NCI-H1694 treated with DMSO at 0.1 percent for 48 hours (cell line): ENCODE results near the gene TMEM190.
"Not testable (repeated sequence)": the region's sequence is repeated elsewhere in the genome, so short reads cannot be mapped to it uniquely, and the experiment has no call there.

Experiments
- DNase-seq: peaks from one replicate; lab custom pipeline; 2025; lab: John Stamatoyannopoulos, UW

TMEM190 gene

GRCh38 chr19:55376241-55376933, at the start of gene TMEM190:
Gene TMEM190 (plus strand): TSS chr19:55376826. CDS start chr19:55376854, 28 bp downstream.
- DNase-seq = no peak

- not testable (repeated sequence) for DNase-seq
These were observed 47.8 kb upstream of the TMEM190 start for GRCh38 chr19:55328774-55329318.

- not testable (repeated sequence) for DNase-seq
These were observed 46.8 kb upstream of the TMEM190 start for GRCh38 chr19:55329791-55330190.

GRCh38 chr19:55333870-55334269, 42.8 kb upstream of the TMEM190 start:
- no peak for DNase-seq

- DNase-seq = no peak
These were observed 40.5 kb upstream of the TMEM190 start for GRCh38 chr19:55336101-55336500.

- peak; percentile 100 for DNase-seq
These were observed 37.3 kb upstream of the TMEM190 start, which contains the start of gene KMT5C for GRCh38 chr19:55339105-55339888. Gene KMT5C (plus strand): TSS chr19:55339876. CDS start chr19:55341937, 2,061 bp downstream.

GRCh38 chr19:55339889-55340783, 36.5 kb upstream of the TMEM190 start:
- no peak for DNase-seq

- no peak for DNase-seq
These were observed 35.9 kb upstream of the TMEM190 start for GRCh38 chr19:55340784-55341147.

GRCh38 chr19:55341171-55341588, 35.4 kb upstream of the TMEM190 start:
- DNase-seq = peak; percentile 32

- DNase-seq = no peak
These were observed 34.8 kb upstream of the TMEM190 start for GRCh38 chr19:55341595-55342531.

GRCh38 chr19:55344444-55344843, 32.2 kb upstream of the TMEM190 start:
- peak; percentile 17 for DNase-seq

GRCh38 chr19:55345101-55345817, 31.4 kb upstream of the TMEM190 start:
- no peak for DNase-seq

- no peak for DNase-seq
These were observed 30.6 kb upstream of the TMEM190 start for GRCh38 chr19:55345818-55346724.

- no peak for DNase-seq
These were observed 29.7 kb upstream of the TMEM190 start for GRCh38 chr19:55346725-55347441.

GRCh38 chr19:55347442-55348009, 29.1 kb upstream of the TMEM190 start:
- DNase-seq = no peak

- DNase-seq = no peak
These were observed 28.1 kb upstream of the TMEM190 start for GRCh38 chr19:55348317-55349034.

GRCh38 chr19:55350620-55351315, 25.9 kb upstream of the TMEM190 start:
- DNase-seq = no peak
